NCI-H1092 treated with DMSO at 0.1 percent for 48 hours (cell line): ENCODE measurements around the gene THAP9.

Experiments
- DNase-seq: peaks from one replicate; lab custom pipeline; 2025; lab: John Stamatoyannopoulos, UW

THAP9 gene

DNA sequence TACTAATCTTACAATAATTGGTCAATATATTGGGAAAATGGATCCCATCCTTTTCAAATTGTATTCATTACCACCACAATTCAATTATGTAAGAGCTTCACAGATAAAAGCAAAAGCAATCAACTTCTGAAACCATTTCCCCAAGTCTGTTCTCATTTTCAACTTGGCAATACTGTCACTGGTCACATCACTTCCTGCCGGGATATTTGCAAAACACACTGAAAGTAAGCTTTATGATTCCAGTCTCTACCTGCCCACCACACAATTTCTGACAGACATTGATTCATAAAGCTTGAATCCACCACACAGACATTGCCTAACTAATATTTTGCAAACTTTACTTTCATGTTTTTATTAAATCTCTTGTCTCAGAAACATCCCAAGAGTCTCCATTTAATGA lies 56.5 kb downstream of the THAP9 start:
- no peak for DNase-seq

DNA sequence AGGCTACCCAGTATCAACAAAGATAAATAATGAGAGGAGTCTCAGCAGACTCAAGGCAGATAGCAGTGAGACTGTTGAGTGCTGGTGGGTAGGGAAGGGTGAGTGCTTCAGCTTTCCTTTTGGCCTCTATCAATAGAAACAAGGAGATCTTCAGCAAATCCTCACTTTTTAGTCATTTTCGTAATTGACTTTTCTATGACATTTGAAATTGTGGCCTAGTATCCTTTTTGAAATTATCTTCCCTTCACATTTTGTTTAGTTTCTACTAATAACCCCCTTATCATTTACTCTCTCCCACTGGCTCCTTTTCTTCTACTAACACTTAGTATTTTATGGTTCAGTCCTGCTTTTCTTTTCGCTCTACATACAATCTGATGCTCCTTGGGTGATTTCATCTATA lies 65.2 kb downstream of the THAP9 start:
- no peak for DNase-seq

DNA sequence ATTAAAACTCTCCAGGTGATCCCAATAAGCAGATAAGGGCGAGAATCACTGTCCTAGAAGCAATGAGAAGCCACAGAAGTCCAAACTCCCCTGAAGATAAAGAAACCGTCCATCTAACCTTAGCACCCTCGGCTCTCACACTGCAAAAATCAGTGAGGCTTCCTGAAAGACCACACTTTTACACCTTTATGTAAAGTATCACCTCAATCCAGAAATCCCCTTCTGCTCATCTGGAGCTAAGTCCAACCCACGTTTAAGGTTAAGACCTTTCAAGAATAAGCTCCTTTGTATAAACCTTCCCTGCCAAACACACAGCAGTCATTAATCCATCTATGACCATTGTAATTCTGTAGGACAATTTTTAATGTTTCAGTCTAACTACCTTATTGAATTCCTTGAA lies 68.4 kb downstream of the THAP9 start:
- no peak for DNase-seq

DNA sequence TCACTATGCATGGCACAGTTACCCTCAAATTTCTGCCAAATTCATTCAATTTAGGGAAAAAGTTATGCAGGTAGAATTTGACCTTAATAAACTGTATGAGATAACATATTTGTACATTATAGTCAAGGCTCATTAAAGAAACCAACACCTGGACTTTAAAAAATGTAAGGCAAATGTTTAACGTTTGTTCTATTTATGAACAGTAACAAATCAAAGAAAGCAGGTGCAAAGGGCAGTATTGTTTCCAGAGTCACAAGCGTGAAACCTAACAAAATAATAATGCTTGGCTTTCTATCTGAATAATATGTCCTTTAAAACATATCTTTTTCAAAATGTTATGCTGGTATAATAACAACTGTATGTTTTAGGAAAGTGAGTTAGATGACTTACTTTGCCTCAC lies 68.9 kb downstream of the THAP9 start:
- no peak for DNase-seq
